Measurements from ENCODE around the gene C9orf57. TPM values are rescaled to one million over a fixed set of nuclear protein-coding genes. Genes with fewer than 3 reads are reported as not detected.
A peak's percentile ranks its signal among the peaks of the same experiment; 100 is the strongest.

The C9orf57 gene
- total RNA-seq, 4 donors from 2014 or later = not detected

DNA sequence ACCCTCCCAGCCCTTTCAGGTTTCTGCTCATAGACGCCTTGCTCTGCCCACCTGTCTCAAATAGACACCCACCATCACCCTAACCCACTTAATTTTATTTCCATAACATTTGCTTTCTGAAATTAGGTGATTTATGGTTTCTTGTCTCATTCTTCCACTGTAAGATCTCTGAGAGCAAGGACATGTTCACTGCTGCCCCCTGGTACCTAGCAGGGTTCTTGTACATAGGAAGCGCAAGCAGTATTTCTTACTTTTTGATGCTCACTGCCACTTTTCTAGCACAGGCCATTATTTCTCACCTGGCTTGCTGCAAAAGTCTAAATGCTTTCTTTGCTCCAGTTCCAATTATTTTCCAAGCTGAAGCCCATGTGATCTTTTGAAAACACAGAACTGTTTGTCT lies 16.8 kb downstream of the C9orf57 start:
- no peak for DNase-seq
- no peaks in the 10 kb centered on the region for H3K9me3 ChIP-seq
- no peaks in the 10 kb centered on the region for H3K27me3 ChIP-seq
- no peak overlapping the region for H3K27ac ChIP-seq
- TF ChIP-seq, protein P1, sequence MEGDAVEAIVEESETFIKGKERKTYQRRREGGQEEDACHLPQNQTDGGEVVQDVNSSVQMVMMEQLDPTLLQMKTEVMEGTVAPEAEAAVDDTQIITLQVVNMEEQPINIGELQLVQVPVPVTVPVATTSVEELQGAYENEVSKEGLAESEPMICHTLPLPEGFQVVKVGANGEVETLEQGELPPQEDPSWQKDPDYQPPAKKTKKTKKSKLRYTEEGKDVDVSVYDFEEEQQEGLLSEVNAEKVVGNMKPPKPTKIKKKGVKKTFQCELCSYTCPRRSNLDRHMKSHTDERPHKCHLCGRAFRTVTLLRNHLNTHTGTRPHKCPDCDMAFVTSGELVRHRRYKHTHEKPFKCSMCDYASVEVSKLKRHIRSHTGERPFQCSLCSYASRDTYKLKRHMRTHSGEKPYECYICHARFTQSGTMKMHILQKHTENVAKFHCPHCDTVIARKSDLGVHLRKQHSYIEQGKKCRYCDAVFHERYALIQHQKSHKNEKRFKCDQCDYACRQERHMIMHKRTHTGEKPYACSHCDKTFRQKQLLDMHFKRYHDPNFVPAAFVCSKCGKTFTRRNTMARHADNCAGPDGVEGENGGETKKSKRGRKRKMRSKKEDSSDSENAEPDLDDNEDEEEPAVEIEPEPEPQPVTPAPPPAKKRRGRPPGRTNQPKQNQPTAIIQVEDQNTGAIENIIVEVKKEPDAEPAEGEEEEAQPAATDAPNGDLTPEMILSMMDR (IDR thresholded peaks at IDR 0.05) = no peak
- TF ChIP-seq POLR2A (IDR thresholded peaks at IDR 0.05) = no peak
- no peaks in the 10 kb centered on the region for H3K4me1 ChIP-seq
- H3K4me3 ChIP-seq = no peak overlapping the region
- intact Hi-C loops (cut with DNase I; ENCODE audit: low total_unique reads) = no loop called here
- no peaks in the 10 kb centered on the region for H3K36me3 ChIP-seq

DNA sequence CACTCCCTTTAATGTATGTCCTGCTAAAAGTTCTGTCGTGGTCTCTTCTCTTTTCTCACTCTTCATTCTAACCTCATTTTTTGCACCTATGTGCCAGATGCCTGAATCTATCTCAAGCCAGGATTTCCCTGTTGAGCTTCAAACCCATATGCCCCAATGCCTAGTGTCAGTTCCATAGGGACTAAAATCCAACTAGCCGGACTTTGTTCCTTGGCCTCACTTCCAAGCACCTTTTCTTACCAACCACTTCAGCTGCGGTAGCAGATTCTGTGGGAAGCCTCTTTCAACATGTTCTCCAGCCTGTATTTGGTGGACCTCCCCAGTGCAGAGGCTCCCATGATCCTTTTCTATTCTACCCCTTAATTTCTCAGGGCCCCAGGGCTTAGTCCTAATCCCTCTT lies 17.5 kb downstream of the C9orf57 start:
- Histone ChIP-seq H3K4me3 (no peak overlapping the region), H3K27me3 (no peaks in the 10 kb centered on the region), H3K27ac (no peak overlapping the region), H3K4me1 (no peaks in the 10 kb centered on the region), H3K9me3 (no peaks in the 10 kb centered on the region), H3K36me3 (no peaks in the 10 kb centered on the region)
- DNase-seq = no peak
- intact Hi-C loops (cut with DNase I; ENCODE audit: low total_unique reads) = no loop called here
- no peak for TF ChIP-seq POLR2A (IDR thresholded peaks at IDR 0.05)
- TF ChIP-seq, protein P1 (IDR thresholded peaks at IDR 0.05) = no peak

DNA sequence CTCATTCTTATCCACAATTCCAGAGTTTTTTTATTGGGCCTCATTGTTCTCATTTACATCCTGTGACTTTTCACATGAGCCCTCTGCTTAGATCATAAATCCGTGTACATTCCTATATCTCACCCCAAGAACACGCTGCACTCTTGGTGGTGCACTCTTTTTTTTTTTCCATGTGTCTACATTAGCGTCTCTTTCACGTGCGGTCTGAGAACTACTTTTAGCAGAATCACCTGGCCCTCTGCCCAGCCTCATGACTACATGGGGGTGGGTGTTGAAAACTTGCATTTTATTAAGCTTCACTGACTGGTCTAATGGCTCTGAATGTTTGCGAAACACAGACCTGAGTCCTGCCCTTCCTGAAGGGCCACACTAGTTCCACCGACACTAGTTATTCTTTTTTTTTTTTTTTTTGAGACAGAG lies 18.6 kb downstream of the C9orf57 start:
- Histone ChIP-seq H3K4me3 (no peak overlapping the region), H3K27ac (peak overlapping the region in 1 of 2 donors; percentile 37), H3K9me3 (no peaks in the 10 kb centered on the region), H3K27me3 (no peaks in the 10 kb centered on the region), H3K36me3 (no peaks in the 10 kb centered on the region), H3K4me1 (no peaks in the 10 kb centered on the region)
- TF ChIP-seq, protein P1 (IDR thresholded peaks at IDR 0.05) = no peak
- no peak for TF ChIP-seq POLR2A (IDR thresholded peaks at IDR 0.05)
- DNase-seq = peak; percentile 62 to 66
- intact Hi-C loops (cut with DNase I; ENCODE audit: low total_unique reads) = no loop called here

GRCh38 chr9:72041369-72041768 lies 19.0 kb downstream of the C9orf57 start:
- intact Hi-C loops (cut with DNase I; ENCODE audit: low total_unique reads) = no loop called here
- H3K9me3 ChIP-seq = no peaks in the 10 kb centered on the region
- H3K36me3 ChIP-seq = no peaks in the 10 kb centered on the region
- no peaks in the 10 kb centered on the region for H3K4me1 ChIP-seq
- no peaks in the 10 kb centered on the region for H3K27me3 ChIP-seq
- peak overlapping the region in 1 of 2 donors; percentile 37 for H3K27ac ChIP-seq
- H3K4me3 ChIP-seq = no peak overlapping the region
- TF ChIP-seq, protein P1 (IDR thresholded peaks at IDR 0.05) = no peak
- no peak for TF ChIP-seq POLR2A (IDR thresholded peaks at IDR 0.05)
- DNase-seq = no peak

DNA sequence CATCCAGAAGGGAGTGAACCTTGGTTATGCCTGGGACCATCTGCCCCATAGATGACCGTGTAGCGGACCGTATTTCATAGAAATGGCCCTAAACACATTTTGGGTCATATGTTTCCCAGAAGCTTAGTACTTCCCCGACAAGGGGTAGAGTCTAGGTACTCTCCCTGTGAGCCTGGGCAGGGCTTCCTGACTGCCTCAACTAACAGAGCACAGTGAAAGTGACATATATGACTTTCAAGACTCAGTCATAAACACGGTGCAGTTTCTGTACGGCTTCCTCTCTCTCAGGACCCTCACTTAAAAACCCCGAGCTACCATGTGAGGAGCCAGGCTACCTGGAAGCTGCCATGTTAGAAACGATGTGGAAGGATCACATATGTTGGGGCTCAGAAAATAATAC lies 20.9 kb downstream of the C9orf57 start:
- Histone ChIP-seq H3K4me1 (no peaks in the 10 kb centered on the region), H3K27ac (no peak overlapping the region), H3K4me3 (no peak overlapping the region), H3K9me3 (no peaks in the 10 kb centered on the region), H3K36me3 (no peaks in the 10 kb centered on the region), H3K27me3 (no peaks in the 10 kb centered on the region)
- TF ChIP-seq POLR2A (IDR thresholded peaks at IDR 0.05) = no peak
- TF ChIP-seq, protein P1 (IDR thresholded peaks at IDR 0.05) = no peak
- DNase-seq = no peak
- intact Hi-C loops (cut with DNase I; ENCODE audit: low total_unique reads) = loop anchor here (5.0 kb wide), 1 partner anchor 238 kb away; no protein-coding TSS in a partner anchor

All from uterus (tissue), 4 donors.